Small intestine (tissue), 7 donors: ENCODE data around the gene ZCCHC14. TPM values are rescaled to one million over a fixed set of nuclear protein-coding genes. Genes with fewer than 3 reads are reported as not detected.

Experiments used
- DNase-seq, 2 donors: peaks; one replicate each; pipeline versions ENCODE4 v3.0.0 to v3.0.0-alpha.2; 2013
- FAIRE-seq: peaks from 2 replicates; lab custom pipeline; 2012; peaks lifted over from hg19 to GRCh38; lab: Jason Lieb, UNC
- H3K27ac ChIP-seq, 3 donors: one replicate each; pipeline ENCODE4 v1.5.1; 2013; ENCODE audit warnings: low read length in 2 of 3, mild to moderate bottlenecking in 2 of 3, control low read depth in 1 of 3, inconsistent platforms in 1 of 3, low read depth in 1 of 3, moderate library complexity in 1 of 3
- H3K27me3 ChIP-seq, 3 donors: one replicate each; pipeline ENCODE4 v1.6.1; 2013; ENCODE audit warnings: low read length in 3 of 3, inconsistent platforms in 1 of 3; ENCODE audit not compliant: control insufficient read depth in 3 of 3, insufficient read depth in 3 of 3
- H3K36me3 ChIP-seq, 3 donors: one replicate each; pipeline ENCODE4 v1.6.1; 2013; ENCODE audit warnings: low read length in 3 of 3, inconsistent platforms in 1 of 3, low read depth in 1 of 3, mild to moderate bottlenecking in 1 of 3, moderate library complexity in 1 of 3; ENCODE audit not compliant: control insufficient read depth in 3 of 3, insufficient read depth in 2 of 3
- H3K4me1 ChIP-seq, 3 donors: one replicate each; pipeline ENCODE4 v1.6.1; 2013; ENCODE audit warnings: low read length in 2 of 3, inconsistent platforms in 1 of 3, low read depth in 1 of 3, mild to moderate bottlenecking in 1 of 3, moderate library complexity in 1 of 3; ENCODE audit not compliant: control insufficient read depth in 3 of 3, insufficient read depth in 2 of 3
- H3K4me3 ChIP-seq, 3 donors: one replicate each; pipeline ENCODE4 v1.5.1; 2013; ENCODE audit warnings: low read length in 3 of 3, control low read depth in 1 of 3, inconsistent platforms in 1 of 3, low read depth in 1 of 3, mild to moderate bottlenecking in 1 of 3, moderate library complexity in 1 of 3
- H3K9me3 ChIP-seq, 2 donors: one replicate each; pipeline ENCODE4 v1.6.1; 2013; ENCODE audit warnings: low read depth in 1 of 2, low read length in 1 of 2; ENCODE audit not compliant: control insufficient read depth in 2 of 2, insufficient read depth in 1 of 2
- WGBS, 3 donors: extraction: QIAGEN DNeasy Blood & Tissue Kit; methylation state at CpG; one replicate each; pipeline ENCODE4 v1.1.7; 2013; 5-methylcytosine and 5-hydroxymethylcytosine counted together
- polyA plus RNA-seq, 4 donors: library from polyadenylated mRNA; stranded (reverse) in 3 of 4; unstranded in 1 of 4; fragments of 200-250 nt in 3 of 4; fragments of 120-200 nt in 1 of 4; gene quantifications; one replicate each; pipeline versions ENCODE4 v1.2.1 to v1.2.3, GENCODE V29; 2013
- donor health status: healthy with polysubstance abuse.
- donor health status: control.
- donor health status: control.
- donor health status: Bipolar disorder and iron deficiency.
- donor health status: healthy.

Gene ZCCHC14
- polyA plus RNA-seq, 4 donors = 9.2 to 42.8 (median 13.1) TPM

DNA sequence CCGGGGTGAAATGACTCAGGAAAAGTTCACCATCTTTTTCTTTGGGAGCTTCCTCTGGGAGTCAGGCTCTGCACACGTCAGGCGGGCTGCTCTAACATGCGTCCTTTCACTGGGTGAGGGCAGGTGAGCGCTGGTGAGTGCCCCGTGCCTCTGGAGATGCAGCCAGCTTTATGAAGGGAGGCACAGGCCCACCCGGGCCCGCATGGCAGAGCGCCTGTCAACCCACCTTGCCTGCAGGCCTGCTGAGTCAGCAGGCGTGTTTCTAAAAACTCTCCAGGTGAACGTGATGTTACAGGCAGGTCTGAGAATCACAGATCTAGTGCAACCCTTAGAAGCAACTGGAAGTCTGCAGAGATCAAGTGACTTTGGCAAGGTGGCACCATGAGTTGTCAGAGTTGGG is 82.3 kb downstream of the ZCCHC14 start:
- no peak overlapping the region for H3K27ac ChIP-seq
- no peaks in the 10 kb centered on the region for H3K4me1 ChIP-seq
- 91 to 94% (median 92%) methylated on average over 11 of the region's 11 CpGs for WGBS, 3 donors
- H3K27me3 ChIP-seq = no peaks in the 10 kb centered on the region
- FAIRE-seq (no peak), DNase-seq (no peak)
- peaks cover 14 to 77% (median 24%) of the 10 kb centered on the region in 3 donors for H3K36me3 ChIP-seq
- no peak overlapping the region for H3K4me3 ChIP-seq
- H3K9me3 ChIP-seq = no peaks in the 10 kb centered on the region

DNA sequence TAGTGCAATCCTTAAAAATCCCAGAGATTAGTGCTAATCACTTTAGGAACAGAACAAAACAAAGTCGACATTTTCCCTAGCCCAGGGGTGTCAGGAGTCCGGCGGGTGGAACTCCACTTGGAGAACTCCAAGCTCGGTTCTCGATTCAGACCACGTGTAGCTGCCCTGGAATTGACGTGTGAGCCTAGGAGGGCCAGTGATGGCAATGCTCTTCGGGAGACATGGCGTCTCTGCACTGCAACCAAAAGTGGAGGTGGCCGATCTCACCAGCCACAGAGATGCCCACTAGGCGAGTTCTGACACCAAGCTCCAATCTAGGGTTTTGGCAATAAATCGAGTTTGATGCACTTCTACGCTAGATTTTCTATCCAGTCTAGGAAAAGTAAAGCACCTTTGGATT is 83.0 kb downstream of the ZCCHC14 start:
- no peak for DNase-seq
- H3K27me3 ChIP-seq = no peaks in the 10 kb centered on the region
- no peak overlapping the region for H3K4me3 ChIP-seq
- H3K9me3 ChIP-seq = no peaks in the 10 kb centered on the region
- FAIRE-seq = no peak
- WGBS, 3 donors = 93 to 96% (median 93%) methylated on average over 13 of the region's 13 CpGs
- no peaks in the 10 kb centered on the region for H3K4me1 ChIP-seq
- H3K36me3 ChIP-seq = peaks cover 14 to 81% (median 25%) of the 10 kb centered on the region in 3 donors
- H3K27ac ChIP-seq = no peak overlapping the region

DNA sequence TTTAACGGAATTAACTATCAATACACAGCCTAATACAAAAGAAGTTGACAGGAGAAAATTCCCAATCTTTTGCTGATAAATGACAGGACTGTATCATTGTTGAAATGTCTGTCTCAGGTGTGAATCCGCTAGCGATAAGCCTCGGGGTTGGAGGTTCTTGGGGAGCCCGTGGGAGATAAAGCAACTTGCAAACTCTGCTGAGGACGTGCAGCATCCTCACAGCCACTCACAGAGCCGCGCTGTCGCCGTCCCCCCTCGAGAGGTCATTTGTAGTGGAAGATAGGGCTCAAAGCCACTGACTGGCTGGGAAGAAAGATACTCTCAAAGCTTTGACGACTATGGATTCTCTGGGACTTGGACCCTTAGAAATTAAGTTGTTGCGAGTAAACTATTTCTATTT is 83.7 kb downstream of the ZCCHC14 start:
- Histone ChIP-seq H3K36me3 (peaks cover 12 to 77% (median 24%) of the 10 kb centered on the region in 3 donors), H3K4me3 (no peak overlapping the region), H3K9me3 (no peaks in the 10 kb centered on the region), H3K27ac (no peak overlapping the region), H3K4me1 (no peaks in the 10 kb centered on the region), H3K27me3 (no peaks in the 10 kb centered on the region)
- WGBS, 3 donors = 91 to 92% (median 92%) methylated on average over 13 of the region's 13 CpGs
- FAIRE-seq (no peak), DNase-seq (no peak)

DNA sequence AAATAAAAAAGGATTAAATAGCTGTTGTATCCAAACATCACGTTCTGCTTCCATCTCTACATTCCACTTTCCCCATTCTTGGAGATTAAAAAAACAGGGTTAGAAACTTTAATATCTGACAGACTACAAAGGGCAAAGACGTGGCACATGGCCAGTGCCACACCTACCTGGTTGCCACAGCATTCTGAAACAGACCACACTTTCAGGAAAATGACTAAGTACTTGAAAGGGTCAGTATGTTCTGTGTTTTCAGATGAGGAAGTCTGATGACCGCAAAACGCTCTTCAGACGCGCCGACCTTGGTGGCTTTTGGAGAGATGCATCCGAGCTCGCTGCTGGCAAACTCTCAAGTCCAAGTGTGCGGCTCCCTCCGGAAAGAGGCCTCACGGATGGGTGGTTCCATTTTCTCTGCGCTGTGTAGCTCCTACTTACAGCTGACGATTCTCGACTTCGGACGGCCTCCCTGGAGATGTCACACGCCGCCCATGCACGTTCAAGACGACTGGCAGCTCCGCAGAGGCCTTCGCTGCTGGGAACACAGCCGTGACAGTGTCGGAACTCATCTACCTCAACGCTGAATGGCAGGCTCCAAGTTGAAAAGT is 85.2 kb downstream of the ZCCHC14 start:
- H3K27me3 ChIP-seq = no peaks in the 10 kb centered on the region
- WGBS, 3 donors = 71 to 79% (median 76%) methylated on average over 26 of the region's 26 CpGs
- H3K4me1 ChIP-seq = no peaks in the 10 kb centered on the region
- peak overlapping the region in 1 of 3 donors; percentile 19 for H3K27ac ChIP-seq
- DNase-seq (peak in 1 of 2 donors; percentile 73), FAIRE-seq (no peak)
- H3K36me3 ChIP-seq = peaks cover 12 to 66% (median 30%) of the 10 kb centered on the region in 3 donors
- H3K4me3 ChIP-seq = no peak overlapping the region
- no peaks in the 10 kb centered on the region for H3K9me3 ChIP-seq

DNA sequence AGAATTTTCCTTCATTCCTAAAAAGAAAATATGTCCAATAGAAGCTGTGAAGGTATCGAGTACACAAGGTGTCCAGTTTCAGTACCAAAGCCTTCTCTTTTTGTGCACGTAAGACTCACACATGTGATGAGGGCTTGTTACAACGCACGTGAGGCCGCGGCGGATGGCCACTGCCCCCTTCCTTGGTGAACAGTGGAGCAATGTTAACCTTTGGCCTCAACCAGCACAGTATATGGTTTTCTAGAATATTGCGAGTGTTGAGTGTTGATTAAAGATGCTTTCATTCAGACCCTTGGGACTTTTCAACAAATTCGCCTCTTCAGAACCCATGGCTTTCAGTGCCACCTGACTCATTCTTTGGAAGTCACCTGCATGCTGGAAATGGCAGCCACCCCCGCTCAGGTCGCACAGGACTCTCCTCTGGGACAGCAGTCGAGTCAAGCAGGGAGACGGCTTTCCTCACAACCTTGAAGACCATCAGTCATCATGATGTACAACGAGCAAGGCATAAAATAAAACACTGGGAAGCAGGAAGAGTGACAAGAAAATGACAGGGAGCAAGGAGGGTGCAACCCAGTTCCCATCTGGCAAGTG is 86.2 kb downstream of the ZCCHC14 start:
- FAIRE-seq = no peak
- no peak for DNase-seq
- Histone ChIP-seq H3K27ac (no peak overlapping the region), H3K36me3 (peaks cover 9 to 56% (median 23%) of the 10 kb centered on the region in 3 donors), H3K9me3 (no peaks in the 10 kb centered on the region), H3K4me3 (no peak overlapping the region), H3K4me1 (no peaks in the 10 kb centered on the region), H3K27me3 (no peaks in the 10 kb centered on the region)
- WGBS, 3 donors = 88 to 92% (median 90%) methylated on average over 14 of the region's 14 CpGs

DNA sequence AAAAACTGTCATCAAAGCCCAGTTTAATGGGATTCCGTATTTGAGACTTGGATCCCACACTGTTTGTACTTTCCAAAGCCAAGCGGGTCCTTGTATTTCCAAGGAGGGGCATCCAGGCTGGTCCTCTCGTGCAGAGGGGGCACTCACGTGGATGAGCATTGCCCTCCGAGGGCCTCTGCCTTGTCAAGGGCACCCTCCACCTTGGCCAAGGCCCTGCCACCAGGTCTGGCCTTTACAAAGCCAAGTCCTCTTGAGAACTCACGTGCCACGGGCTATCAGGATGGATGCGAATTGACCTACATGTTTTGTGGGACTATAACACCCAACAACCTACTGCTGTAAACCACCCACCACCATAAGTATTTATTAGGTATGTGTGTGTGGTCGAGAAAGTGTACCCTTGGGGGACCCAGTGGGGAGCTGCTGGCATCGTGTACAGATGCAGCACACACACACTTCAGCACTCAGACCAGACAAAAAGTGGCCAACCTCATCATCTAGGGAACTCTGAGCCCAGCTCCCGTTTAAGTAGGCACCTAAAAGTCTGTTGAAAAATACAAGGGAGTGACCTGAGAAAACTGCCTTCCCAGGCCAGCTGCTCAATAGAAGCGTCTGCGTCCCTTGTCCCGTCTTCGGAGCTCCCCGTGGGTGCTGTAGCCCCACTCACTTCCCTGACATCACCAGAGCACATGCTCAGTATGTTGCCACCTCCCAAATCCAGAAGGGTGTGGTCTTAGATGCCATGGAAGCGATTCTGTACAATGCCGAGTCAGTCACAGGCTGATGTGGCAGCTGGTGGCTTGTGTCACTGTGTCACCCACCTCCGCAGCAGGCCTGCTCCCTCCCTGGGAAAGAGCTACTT is 87.8 kb downstream of the ZCCHC14 start:
- Histone ChIP-seq H3K4me1 (no peaks in the 10 kb centered on the region), H3K27me3 (no peaks in the 10 kb centered on the region), H3K9me3 (no peaks in the 10 kb centered on the region), H3K4me3 (no peak overlapping the region), H3K36me3 (peaks cover 2 to 49% (median 23%) of the 10 kb centered on the region in 3 donors), H3K27ac (no peak overlapping the region)
- no peak for FAIRE-seq
- no peak for DNase-seq
- 92 to 93% (median 92%) methylated on average over 19 of the region's 19 CpGs for WGBS, 3 donors

DNA sequence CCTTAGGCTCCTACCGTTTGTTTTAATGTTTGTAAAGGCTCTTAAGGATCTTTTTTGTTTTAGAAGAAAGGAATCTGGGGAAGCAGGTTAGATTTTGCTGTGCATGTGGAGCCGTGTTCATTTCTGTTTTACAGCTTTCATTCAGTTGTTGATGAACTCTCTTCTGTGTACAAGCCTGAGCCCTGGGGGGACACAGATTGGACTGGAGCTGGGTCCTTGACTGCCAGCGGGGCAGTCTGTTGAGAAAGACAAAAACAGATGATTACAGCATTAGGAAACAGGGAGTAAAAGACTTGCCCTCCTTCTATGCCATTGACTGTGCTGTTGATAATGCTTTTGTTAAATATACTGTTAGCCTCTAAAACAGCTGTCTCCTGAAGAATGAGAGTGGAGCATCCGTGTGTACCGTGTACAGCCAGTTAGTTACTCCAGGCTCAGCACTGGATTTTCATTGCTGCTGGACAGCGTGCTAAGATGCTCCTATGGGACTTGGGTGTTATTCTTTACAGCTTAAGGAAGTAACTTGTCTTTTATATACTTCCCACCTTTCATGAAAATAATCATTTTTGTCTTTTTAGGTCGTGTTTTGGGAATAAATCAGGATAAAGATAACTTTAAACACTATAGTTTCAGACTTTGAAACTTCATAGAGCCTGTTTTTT is 97.5 kb downstream of the ZCCHC14 start:
- Histone ChIP-seq H3K4me3 (no peak overlapping the region), H3K36me3 (peaks cover 0 to 7% (median 5%) of the 10 kb centered on the region in 3 donors), H3K27ac (no peak overlapping the region), H3K4me1 (peaks cover 3 to 19% (median 11%) of the 10 kb centered on the region in 3 donors), H3K9me3 (no peaks in the 10 kb centered on the region), H3K27me3 (no peaks in the 10 kb centered on the region)
- 68 to 76% (median 69%) methylated on average over 7 of the region's 7 CpGs for WGBS, 3 donors
- no peak for DNase-seq
- no peak for FAIRE-seq

DNA sequence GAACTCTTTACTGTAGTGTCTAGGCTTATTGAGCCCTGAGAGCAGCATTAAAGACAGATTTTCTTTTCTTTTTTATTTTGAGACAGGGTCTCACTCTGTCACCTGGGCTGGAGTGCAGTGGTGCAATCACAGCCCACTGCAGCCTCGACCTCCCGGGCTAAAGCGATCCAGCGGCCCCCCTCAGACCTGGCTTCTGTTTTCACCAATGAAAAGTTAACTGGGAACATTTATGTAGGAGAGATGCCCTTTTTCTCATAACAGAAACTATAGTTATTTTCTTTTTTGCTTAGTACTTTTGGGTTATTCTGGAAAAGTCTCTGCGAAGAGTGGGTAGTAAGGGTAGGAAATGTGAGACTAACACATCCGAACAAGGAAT is 99.2 kb downstream of the ZCCHC14 start:
- DNase-seq = no peak
- Histone ChIP-seq H3K27ac (peak overlapping the region in 2 of 3 donors; percentile 61 to 99), H3K4me1 (peaks cover 3 to 23% (median 11%) of the 10 kb centered on the region in 3 donors), H3K4me3 (peak overlapping the region in 2 of 3 donors; percentile 72 to 97), H3K9me3 (no peaks in the 10 kb centered on the region), H3K27me3 (no peaks in the 10 kb centered on the region), H3K36me3 (peaks cover 0 to under 1% (median 0%) of the 10 kb centered on the region in 3 donors)
- WGBS, 3 donors = 75 to 86% (median 82%) methylated on average over 6 of the region's 6 CpGs
- FAIRE-seq = no peak
